ENCODE results near the gene PTPRN2. TPM values are rescaled to one million over a fixed set of nuclear protein-coding genes. Genes with fewer than 3 reads are reported as not detected.

The PTPRN2 gene
- total RNA-seq, 1 experiment from 2014 or later: 2.1 TPM

- ChIA-PET POLR2A (no interaction called here), RAD21 (ENCODE audit: low non-redundant PET in 1 of 2, low total read pairs in 2 of 2, uncharacterized antibody in 2 of 2, unreplicated experiment in 2 of 2) (no interaction called here), CTCF (interaction anchor here (0.7 kb wide), 1 partner anchor 235 kb away, joined by 3 read pairs; no protein-coding TSS in a partner anchor)
- Histone ChIP-seq H2AFZ (ENCODE audit: low read depth, low read length, poor library complexity, severe bottlenecking) (no peak overlapping the region), H3K9me2 (ENCODE audit: insufficient read depth) (no peaks in the 10 kb centered on the region), H3K79me2 (ENCODE audit: insufficient read depth, low read length) (no peaks in the 10 kb centered on the region), H3K9ac (ENCODE audit: low read length) (no peak overlapping the region), H3K27me3 (ENCODE audit: insufficient read depth, low read length) (no peaks in the 10 kb centered on the region), H3K36me3 (ENCODE audit: control insufficient read depth in 1 of 2, insufficient read depth in 2 of 2, low read length in 2 of 2) (no peaks in the 10 kb centered on the region), H3K9me3 (ENCODE audit: control insufficient read depth in 1 of 2, insufficient read depth in 1 of 2, low read depth in 1 of 2, low read length in 2 of 2) (no peaks in the 10 kb centered on the region), H3K4me1 (ENCODE audit: control insufficient read depth in 1 of 2, insufficient read depth in 2 of 2, low read length in 2 of 2) (no peaks in the 10 kb centered on the region; a peak in 1 of 4 replicates), H3K4me3 (replicated peaks in 1 of 2; ENCODE audit: low read depth in 1 of 2, low read length in 2 of 2) (no peak overlapping the region), H3K4me2 (ENCODE audit: low read length) (no peak overlapping the region), H4K20me1 (ENCODE audit: insufficient read depth) (no peaks in the 10 kb centered on the region), H3K27ac (ENCODE audit: low read depth, low read length) (no peak overlapping the region)
- ATAC-seq (no peak), DNase-seq (ENCODE audit: low read depth, low spot score) (no peak)
- intact Hi-C loops (cut with micrococcal nuclease): no loop called here
- BruUV-seq (replicated peaks): no TSS peak
- TF ChIP-seq TCF7L2 (IDR thresholded peaks at IDR 0.05; ENCODE audit: borderline replicate concordance, extremely low read depth, insufficient read depth, insufficient read length) (no peak), YY1 (IDR thresholded peaks at IDR 0.05; ENCODE audit: extremely low read depth, insufficient replicate concordance, low read depth, low read length) (no peak), REST (IDR thresholded peaks at IDR 0.05; ENCODE audit: low read depth) (no peak), MAX (IDR thresholded peaks at IDR 0.05) (no peak), EZH2 (IDR thresholded peaks at IDR 0.05) (no peak), ZNF274 (IDR thresholded peaks at IDR 0.05; ENCODE audit: low read depth, low read length) (no peak), SIN3A (IDR thresholded peaks at IDR 0.05; ENCODE audit: low read depth) (no peak), ZBTB33 (IDR thresholded peaks at IDR 0.05; ENCODE audit: extremely low read depth, insufficient replicate concordance, low read length) (no peak), SRF (IDR thresholded peaks at IDR 0.05; ENCODE audit: low read depth) (no peak), ATF3 (IDR thresholded peaks at IDR 0.05) (no peak), JUND (IDR thresholded peaks at IDR 0.05) (no peak), EGR1 (IDR thresholded peaks at IDR 0.05; ENCODE audit: low read depth) (no peak), ELF1 (IDR thresholded peaks at IDR 0.05; ENCODE audit: borderline replicate concordance, low read depth) (no peak), CTCF (IDR thresholded peaks at IDR 0.05 in 2 of 3, conservative IDR thresholded peaks at IDR 0.05 in 1 of 3; ENCODE audit: borderline replicate concordance in 1 of 3, insufficient read depth in 1 of 3, low read depth in 2 of 3, low read length in 2 of 3) (no peak), ZFX (IDR thresholded peaks at IDR 0.05) (no peak), CBX3 (IDR thresholded peaks at IDR 0.05; ENCODE audit: low read depth) (no peak), SP1 (IDR thresholded peaks at IDR 0.05; ENCODE audit: low read depth) (no peak)
These were observed 954.0 kb downstream of the PTPRN2 start for GRCh38 chr7:157633465-157634185.
